HepG2 (cell line): ENCODE data around the gene GNG4. TPM values are rescaled to one million over a fixed set of nuclear protein-coding genes. Genes with fewer than 3 reads are reported as not detected.

Experiments
- BORCS8-MEF2B ChIP-seq: sonication (generic); formaldehyde crosslinking; IDR thresholded peaks from 2 replicates; pipeline ENCODE4 v1.8.0; 2022; ENCODE audit warnings: mild to moderate bottlenecking, missing genetic modification reagents
- HOXA9 ChIP-seq: sonication (generic); formaldehyde crosslinking; IDR thresholded peaks from 2 replicates; pipeline ENCODE4 v1.8.1; 2022; ENCODE audit warnings: missing genetic modification reagents, mild to moderate bottlenecking, moderate library complexity, borderline replicate concordance
- NCOR1 ChIP-seq: fragments of 200-600 bp; sonication (generic); IDR thresholded peaks from 2 replicates; pipeline ENCODE4 v1.7.0; 2017; ENCODE audit warnings: antibody characterized with exemption, low read length, borderline replicate concordance
- NFKB2 ChIP-seq: sonication (generic); formaldehyde crosslinking; IDR thresholded peaks from 2 replicates; pipeline ENCODE4 v1.4.0; 2020; ENCODE audit warnings: missing genetic modification reagents, borderline replicate concordance
- PTBP1 ChIP-seq: fragments of 200-400 bp; formaldehyde crosslinking; IDR thresholded peaks from 2 replicates; pipeline ENCODE4 v1.6.1; 2018; ENCODE audit warnings: low read length, low read depth; ENCODE audit not compliant: poor library complexity, severe bottlenecking
- SMAD3 ChIP-seq: sonication (generic); formaldehyde crosslinking; IDR thresholded peaks from 2 replicates; pipeline ENCODE4 v1.4.0; 2020; ENCODE audit warnings: missing genetic modification reagents
- TCF12 ChIP-seq, 2 experiments: fragments of 450-650 bp in 1 of 2; sonication (generic) in 1 of 2; formaldehyde crosslinking in 1 of 2; IDR thresholded peaks; 2 replicates each; pipeline versions ENCODE4 v1.6.1 to v1.8.0; 2017 to 2022; ENCODE audit warnings: antibody characterized with exemption in 1 of 2, mild to moderate bottlenecking in 1 of 2, missing genetic modification reagents in 1 of 2, moderate library complexity in 1 of 2
- TEAD2 ChIP-seq: sonication (generic); formaldehyde crosslinking; IDR thresholded peaks from 2 replicates; pipeline ENCODE4 v1.9.0; 2021; ENCODE audit warnings: missing genetic modification reagents
- ZNF331 ChIP-seq: sonication (generic); formaldehyde crosslinking; IDR thresholded peaks from 2 replicates; pipeline ENCODE4 v1.4.0; 2020; ENCODE audit warnings: missing genetic modification reagents
- ZNF484 ChIP-seq: sonication (generic); formaldehyde crosslinking; IDR thresholded peaks from 2 replicates; pipeline ENCODE4 v1.5.1; 2020; ENCODE audit warnings: mild to moderate bottlenecking, low read depth, missing genetic modification reagents, borderline replicate concordance
- ZNF558 ChIP-seq: sonication (generic); formaldehyde crosslinking; IDR thresholded peaks from 2 replicates; pipeline ENCODE4 v1.9.0; 2022; ENCODE audit warnings: mild to moderate bottlenecking, missing genetic modification reagents, borderline replicate concordance
- ZNF670 ChIP-seq: sonication (generic); formaldehyde crosslinking; IDR thresholded peaks from 2 replicates; pipeline ENCODE4 v1.8.0; 2022; ENCODE audit warnings: mild to moderate bottlenecking, missing genetic modification reagents, borderline replicate concordance
- ZNF713 ChIP-seq: sonication (generic); formaldehyde crosslinking; IDR thresholded peaks from 2 replicates; pipeline ENCODE4 v1.4.0; 2020; ENCODE audit warnings: mild to moderate bottlenecking, missing genetic modification reagents
- ZNF747 ChIP-seq: sonication (generic); formaldehyde crosslinking; IDR thresholded peaks from 2 replicates; pipeline ENCODE4 v1.8.1; 2023; ENCODE audit warnings: missing genetic modification reagents, mild to moderate bottlenecking, borderline replicate concordance
- polyA plus RNA-seq, 8 experiments: library from polyadenylated mRNA; depleted of rRNA in 3 of 8; stranded (reverse) in 7 of 8; unstranded in 1 of 8; fragments of >200 nt; fragmentation: Illumina TruSeq in 4 of 8; extraction: Trizol in 4 of 8; gene quantifications; 2 replicates each; pipeline versions ENCODE4 v1.2.1 to v1.2.3, GENCODE V29; 2011 to 2016; ENCODE audit warnings: low read depth in 4 of 8, missing spikeins in 1 of 8, mixed read lengths in 1 of 8; ENCODE audit not compliant: insufficient read depth in 1 of 8
- total RNA-seq, 5 experiments: library from RNA; depleted of rRNA; stranded (reverse); fragments of >200 nt; fragmentation: Illumina TruSeq; extraction: Trizol; gene quantifications; 2 replicates each; pipeline ENCODE4 v1.2.3, GENCODE V29; 2016; ENCODE audit warnings: low read depth in 1 of 5
- TF ChIP-seq, protein P1 (sequence below), 2 experiments: sonication (generic) in 1 of 2; formaldehyde crosslinking in 1 of 2; IDR thresholded peaks; 2 replicates each; pipeline versions ENCODE4 v1.4.0 to v1.6.1; 2016 to 2020; ENCODE audit warnings: borderline replicate concordance in 1 of 2, low read depth in 1 of 2, mild to moderate bottlenecking in 1 of 2, missing genetic modification reagents in 1 of 2
- TF ChIP-seq, protein P2 (sequence below): sonication (generic); formaldehyde crosslinking; IDR thresholded peaks from 2 replicates; pipeline ENCODE4 v1.8.0; 2022; ENCODE audit warnings: missing genetic modification reagents, low read depth, mild to moderate bottlenecking, borderline replicate concordance
- TF ChIP-seq, protein P3 (sequence below): sonication (generic); IDR thresholded peaks from 2 replicates; pipeline ENCODE4 v1.6.1; 2016; ENCODE audit warnings: low read depth, borderline replicate concordance
- TF ChIP-seq, protein P4 (sequence below): IDR thresholded peaks from 2 replicates; pipeline ENCODE4 v1.6.1; 2016; ENCODE audit warnings: missing compliant biosample characterization, missing genetic modification reagents, borderline replicate concordance
- TF ChIP-seq, protein P5 (sequence below): sonication (generic); formaldehyde crosslinking; IDR thresholded peaks from 2 replicates; pipeline ENCODE4 v1.9.0; 2021; ENCODE audit warnings: missing genetic modification reagents, mild to moderate bottlenecking, borderline replicate concordance

The GNG4 gene
- total and polyA plus RNA-seq, 2 of the 13 experiments (the other 11 are each of a cell fraction or from before 2014, with no cell fraction given) = 27.1 to 69.5 TPM

DNA sequence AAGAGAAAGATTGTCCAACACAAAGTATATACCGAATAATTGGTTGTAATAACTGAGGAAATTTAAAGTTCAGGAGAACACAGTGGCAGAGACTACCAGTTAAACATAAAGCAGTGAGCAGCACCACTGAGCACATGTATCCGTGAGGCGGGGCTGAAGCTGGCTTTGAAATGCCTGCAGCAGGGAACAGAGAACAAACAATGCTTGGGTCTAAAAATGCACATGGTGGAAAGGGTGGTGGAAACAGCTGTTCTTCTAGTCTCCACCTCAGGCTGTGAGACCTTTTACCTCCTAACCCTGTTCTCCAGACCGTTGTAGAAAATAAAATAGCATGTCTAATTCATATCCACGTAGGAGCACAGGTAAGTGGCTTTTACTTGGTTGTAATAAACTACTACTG is 7.7 kb upstream of the GNG4 start (continued):
- TF ChIP-seq HOXA9 (CRISPR knock-in tag) (no peak), ZNF558 (CRISPR knock-in tag) (no peak), ZNF670 (no peak), ZNF713 (CRISPR knock-in tag) (no peak), TCF12 (IDR thresholded peaks at IDR 0.05) (no peak), TCF12 (CRISPR knock-in tag; IDR thresholded peaks at IDR 0.05) (no peak), NFKB2 (no peak), ZNF331 (CRISPR knock-in tag) (peak; percentile 31; the same call in 1 of the 2 replicates), ZNF484 (CRISPR knock-in tag) (no peak), TEAD2 (CRISPR knock-in tag) (no peak), PTBP1 (no peak), NCOR1 (no peak), BORCS8-MEF2B (CRISPR knock-in tag) (no peak), SMAD3 (CRISPR knock-in tag) (no peak), ZNF747 (no peak)
- TF ChIP-seq, protein P1, sequence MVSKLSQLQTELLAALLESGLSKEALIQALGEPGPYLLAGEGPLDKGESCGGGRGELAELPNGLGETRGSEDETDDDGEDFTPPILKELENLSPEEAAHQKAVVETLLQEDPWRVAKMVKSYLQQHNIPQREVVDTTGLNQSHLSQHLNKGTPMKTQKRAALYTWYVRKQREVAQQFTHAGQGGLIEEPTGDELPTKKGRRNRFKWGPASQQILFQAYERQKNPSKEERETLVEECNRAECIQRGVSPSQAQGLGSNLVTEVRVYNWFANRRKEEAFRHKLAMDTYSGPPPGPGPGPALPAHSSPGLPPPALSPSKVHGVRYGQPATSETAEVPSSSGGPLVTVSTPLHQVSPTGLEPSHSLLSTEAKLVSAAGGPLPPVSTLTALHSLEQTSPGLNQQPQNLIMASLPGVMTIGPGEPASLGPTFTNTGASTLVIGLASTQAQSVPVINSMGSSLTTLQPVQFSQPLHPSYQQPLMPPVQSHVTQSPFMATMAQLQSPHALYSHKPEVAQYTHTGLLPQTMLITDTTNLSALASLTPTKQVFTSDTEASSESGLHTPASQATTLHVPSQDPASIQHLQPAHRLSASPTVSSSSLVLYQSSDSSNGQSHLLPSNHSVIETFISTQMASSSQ (IDR thresholded peaks at IDR 0.05; ENCODE audit: low read depth) = no peak
- TF ChIP-seq, protein P1 (CRISPR knock-in tag; IDR thresholded peaks at IDR 0.05; ENCODE audit: borderline replicate concordance) = no peak
- TF ChIP-seq, protein P2, sequence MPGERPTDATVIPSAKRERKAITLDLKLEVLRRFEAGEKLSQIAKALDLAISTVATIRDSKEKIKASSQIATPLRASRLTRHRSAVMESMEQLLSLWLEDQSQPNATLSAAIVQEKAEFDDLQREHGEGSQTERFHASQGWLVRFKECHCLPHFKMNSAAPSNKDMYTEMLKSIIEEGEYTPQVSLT (CRISPR knock-in tag) = no peak
- TF ChIP-seq, protein P3, sequence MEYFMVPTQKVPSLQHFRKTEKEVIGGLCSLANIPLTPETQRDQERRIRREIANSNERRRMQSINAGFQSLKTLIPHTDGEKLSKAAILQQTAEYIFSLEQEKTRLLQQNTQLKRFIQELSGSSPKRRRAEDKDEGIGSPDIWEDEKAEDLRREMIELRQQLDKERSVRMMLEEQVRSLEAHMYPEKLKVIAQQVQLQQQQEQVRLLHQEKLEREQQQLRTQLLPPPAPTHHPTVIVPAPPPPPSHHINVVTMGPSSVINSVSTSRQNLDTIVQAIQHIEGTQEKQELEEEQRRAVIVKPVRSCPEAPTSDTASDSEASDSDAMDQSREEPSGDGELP = peak; percentile 86
- TF ChIP-seq, protein P4, sequence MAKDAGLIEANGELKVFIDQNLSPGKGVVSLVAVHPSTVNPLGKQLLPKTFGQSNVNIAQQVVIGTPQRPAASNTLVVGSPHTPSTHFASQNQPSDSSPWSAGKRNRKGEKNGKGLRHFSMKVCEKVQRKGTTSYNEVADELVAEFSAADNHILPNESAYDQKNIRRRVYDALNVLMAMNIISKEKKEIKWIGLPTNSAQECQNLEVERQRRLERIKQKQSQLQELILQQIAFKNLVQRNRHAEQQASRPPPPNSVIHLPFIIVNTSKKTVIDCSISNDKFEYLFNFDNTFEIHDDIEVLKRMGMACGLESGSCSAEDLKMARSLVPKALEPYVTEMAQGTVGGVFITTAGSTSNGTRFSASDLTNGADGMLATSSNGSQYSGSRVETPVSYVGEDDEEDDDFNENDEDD (CRISPR knock-in tag) = no peak
- TF ChIP-seq, protein P5, sequence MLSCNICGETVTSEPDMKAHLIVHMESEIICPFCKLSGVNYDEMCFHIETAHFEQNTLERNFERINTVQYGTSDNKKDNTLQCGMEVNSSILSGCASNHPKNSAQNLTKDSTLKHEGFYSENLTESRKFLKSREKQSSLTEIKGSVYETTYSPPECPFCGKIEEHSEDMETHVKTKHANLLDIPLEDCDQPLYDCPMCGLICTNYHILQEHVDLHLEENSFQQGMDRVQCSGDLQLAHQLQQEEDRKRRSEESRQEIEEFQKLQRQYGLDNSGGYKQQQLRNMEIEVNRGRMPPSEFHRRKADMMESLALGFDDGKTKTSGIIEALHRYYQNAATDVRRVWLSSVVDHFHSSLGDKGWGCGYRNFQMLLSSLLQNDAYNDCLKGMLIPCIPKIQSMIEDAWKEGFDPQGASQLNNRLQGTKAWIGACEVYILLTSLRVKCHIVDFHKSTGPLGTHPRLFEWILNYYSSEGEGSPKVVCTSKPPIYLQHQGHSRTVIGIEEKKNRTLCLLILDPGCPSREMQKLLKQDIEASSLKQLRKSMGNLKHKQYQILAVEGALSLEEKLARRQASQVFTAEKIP (CRISPR knock-in tag) = no peak
